Loucy (cell line): ENCODE results near the gene RBFOX2.

Source experiments
- CTCF ChIP-seq: fragments of 200-600 bp; sonication (generic); conservative IDR thresholded peaks from 2 replicates; pipeline ENCODE4 v1.5.1; 2014; ENCODE audit warnings: mild to moderate bottlenecking, antibody characterized with exemption, low read length
- EZH2phosphoT487 ChIP-seq: fragments of 200-600 bp; IDR thresholded peaks from 2 replicates; pipeline ENCODE4 v1.6.1; 2018; ENCODE audit warnings: antibody characterized with exemption, mild to moderate bottlenecking, moderate library complexity, borderline replicate concordance

GRCh38 chr22:35821654-35822053, 207.0 kb downstream of the RBFOX2 start:
- no peak for TF ChIP-seq CTCF
- no peak for TF ChIP-seq EZH2phosphoT487
